SIG-M5 treated with dmso at 0.1 percent for 504 hours (cell line): ENCODE measurements around the gene SRRT.
"Not testable (repeated sequence)": the region's sequence is repeated elsewhere in the genome, so short reads cannot be mapped to it uniquely, and the experiment has no call there.

Experiments used
- DNase-seq: peaks from one replicate; lab custom pipeline; 2025; ENCODE audit not compliant: unreplicated experiment; lab: John Stamatoyannopoulos, UW

Gene SRRT

GRCh38 chr7:100921039-100921438 lies 46.1 kb downstream of the SRRT start:
- DNase-seq: no peak

- not testable (repeated sequence) for DNase-seq
These were observed 48.7 kb downstream of the SRRT start for GRCh38 chr7:100923616-100924015.

GRCh38 chr7:100929808-100930174 lies 54.9 kb downstream of the SRRT start:
- no peak for DNase-seq

GRCh38 chr7:100933734-100934133 lies 58.8 kb downstream of the SRRT start:
- no peak for DNase-seq

GRCh38 chr7:100935381-100935780 lies 60.5 kb downstream of the SRRT start:
- not testable (repeated sequence) for DNase-seq

- DNase-seq: not testable (repeated sequence)
These were observed 61.3 kb downstream of the SRRT start for GRCh38 chr7:100936167-100936566.
